KBM-7 (cell line): ENCODE data around the gene FBXO34.

Experiments used
- DNase-seq: peaks from one replicate; pipeline ENCODE4 v3.0.0-alpha.2; 2015
- in situ Hi-C: fragments of 300-500 bp; cut with MboI; formaldehyde crosslinking; loops from 2 replicates; pipeline ENCODE4 v1.14.3; 2020; ENCODE audit warnings: low sequenced_read_pairs, low pct_unique_long_range_greater_than_20kb, mixed read lengths

FBXO34 gene

GRCh38 chr14:55271572-55272298 is 514 bp downstream of the FBXO34 start:
- in situ Hi-C loops = no loop called here
- DNase-seq = peak; percentile 86

DNA sequence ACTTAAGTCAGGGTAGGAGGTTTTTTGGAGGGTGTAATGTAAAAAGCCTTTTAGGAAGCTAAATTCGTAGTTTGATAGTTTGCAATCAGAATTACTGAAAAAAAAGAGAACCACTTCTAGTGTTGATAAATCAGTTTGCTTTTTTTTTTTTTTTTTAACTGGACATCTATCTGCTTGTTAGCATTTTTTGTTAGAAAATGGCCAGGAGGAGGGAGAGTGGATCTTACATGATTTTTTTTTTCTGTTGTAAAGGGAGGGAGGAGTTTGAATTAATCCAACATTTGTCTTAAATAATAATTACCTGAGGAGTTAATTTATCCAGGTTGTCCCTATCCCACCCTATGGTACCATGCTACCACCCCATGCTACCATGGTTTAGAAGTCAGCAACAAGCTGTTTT is 1.2 kb downstream of the FBXO34 start:
- in situ Hi-C loops = no loop called here
- no peak for DNase-seq

- in situ Hi-C loops = no loop called here
- peak; percentile 23 for DNase-seq
Observed at GRCh38 chr14:55272922-55273321, 1.7 kb downstream of the FBXO34 start.

GRCh38 chr14:55274146-55274545 is 2.9 kb downstream of the FBXO34 start:
- in situ Hi-C loops = no loop called here
- DNase-seq = no peak

GRCh38 chr14:55274751-55275150 is 3.5 kb downstream of the FBXO34 start:
- DNase-seq = no peak
- in situ Hi-C loops = no loop called here

DNA sequence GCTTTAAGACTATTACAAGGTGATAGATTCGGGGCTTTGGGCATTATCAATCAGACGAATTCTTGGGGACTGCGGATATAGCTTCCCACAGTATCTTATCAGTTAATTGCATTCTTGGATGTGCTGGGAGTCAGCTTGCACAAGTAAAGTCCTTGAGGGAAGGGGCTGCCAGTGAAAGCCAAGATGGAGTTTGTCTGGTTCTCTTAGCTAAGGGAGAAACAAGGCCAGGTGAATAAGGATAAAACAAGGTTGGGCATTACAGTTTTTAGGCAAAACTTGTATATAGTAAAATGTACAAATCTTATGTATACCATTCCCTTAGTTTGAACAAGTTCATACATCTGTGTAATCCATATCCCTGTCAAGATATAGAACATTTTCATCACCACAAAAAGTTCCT is 5.5 kb downstream of the FBXO34 start:
- no peak for DNase-seq
- in situ Hi-C loops = no loop called here

GRCh38 chr14:55277972-55278740 is 6.9 kb downstream of the FBXO34 start:
- in situ Hi-C loops = no loop called here
- peak; percentile 58 for DNase-seq

GRCh38 chr14:55279384-55279783 is 8.2 kb downstream of the FBXO34 start:
- in situ Hi-C loops = no loop called here
- DNase-seq = no peak

DNA sequence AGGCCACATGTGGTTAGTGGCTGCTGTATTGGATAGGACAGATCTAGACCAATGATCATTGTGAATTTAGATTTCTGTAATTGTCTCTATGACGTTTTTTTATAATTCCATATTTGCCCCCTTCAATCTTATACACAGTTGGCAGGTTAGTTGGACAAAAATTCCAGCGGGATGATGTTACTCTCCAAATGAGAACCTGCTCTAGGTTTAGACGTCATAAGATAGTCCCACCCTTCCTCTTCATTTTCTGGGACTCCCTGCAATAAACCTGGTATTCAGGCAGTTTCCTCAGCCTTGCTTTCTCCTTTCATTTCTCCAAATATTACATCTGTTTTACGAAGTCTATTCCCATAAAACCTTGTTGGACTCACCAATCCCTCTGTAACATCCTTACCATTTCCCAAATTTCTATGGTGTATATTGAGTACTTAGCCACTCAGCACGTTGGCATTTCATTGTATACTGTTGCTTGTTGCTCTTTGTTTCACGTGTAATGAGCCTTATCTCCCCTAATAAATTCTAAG is 10.2 kb downstream of the FBXO34 start:
- in situ Hi-C loops = no loop called here
- no peak for DNase-seq

GRCh38 chr14:55285048-55285652 is 13.9 kb downstream of the FBXO34 start:
- in situ Hi-C loops = no loop called here
- no peak for DNase-seq

- in situ Hi-C loops = no loop called here
Observed at GRCh38 chr14:55288439-55288838, 17.2 kb downstream of the FBXO34 start.

DNA sequence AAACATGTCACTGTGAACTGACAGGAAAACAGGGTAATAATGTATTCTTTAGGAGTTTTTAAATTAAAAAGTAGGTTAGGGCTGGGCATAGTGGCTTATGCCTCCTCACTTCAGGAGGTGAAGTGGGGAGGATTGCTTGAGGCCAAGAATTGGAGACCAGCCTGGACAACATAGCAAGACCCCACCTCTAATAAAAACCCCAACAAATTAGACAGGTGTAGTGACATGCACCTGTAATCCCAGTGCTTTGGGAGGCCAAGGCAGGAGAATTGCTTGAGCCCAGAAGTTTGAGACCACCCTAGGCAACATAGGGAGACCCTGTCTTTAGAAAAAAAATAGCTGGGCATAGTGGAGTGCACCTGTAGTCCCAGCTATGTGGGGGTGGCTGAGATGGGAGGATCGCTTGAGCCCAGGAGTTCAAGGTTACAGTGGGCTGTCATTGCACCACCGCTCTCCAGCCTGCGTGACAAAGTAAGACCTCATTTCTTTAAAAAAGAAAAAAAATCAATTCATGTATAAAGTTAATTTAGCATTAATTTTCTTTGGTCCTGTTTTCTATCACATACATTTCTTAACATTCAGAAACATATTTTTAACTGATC is 20.4 kb downstream of the FBXO34 start:
- in situ Hi-C loops = no loop called here
- no peak for DNase-seq

More at GRCh38 chr14:55288439-55288838, 17.2 kb downstream of the FBXO34 start:
- DNase-seq = no peak

GRCh38 chr14:55294603-55295002 is 23.4 kb downstream of the FBXO34 start:
- in situ Hi-C loops = no loop called here
- no peak for DNase-seq

DNA sequence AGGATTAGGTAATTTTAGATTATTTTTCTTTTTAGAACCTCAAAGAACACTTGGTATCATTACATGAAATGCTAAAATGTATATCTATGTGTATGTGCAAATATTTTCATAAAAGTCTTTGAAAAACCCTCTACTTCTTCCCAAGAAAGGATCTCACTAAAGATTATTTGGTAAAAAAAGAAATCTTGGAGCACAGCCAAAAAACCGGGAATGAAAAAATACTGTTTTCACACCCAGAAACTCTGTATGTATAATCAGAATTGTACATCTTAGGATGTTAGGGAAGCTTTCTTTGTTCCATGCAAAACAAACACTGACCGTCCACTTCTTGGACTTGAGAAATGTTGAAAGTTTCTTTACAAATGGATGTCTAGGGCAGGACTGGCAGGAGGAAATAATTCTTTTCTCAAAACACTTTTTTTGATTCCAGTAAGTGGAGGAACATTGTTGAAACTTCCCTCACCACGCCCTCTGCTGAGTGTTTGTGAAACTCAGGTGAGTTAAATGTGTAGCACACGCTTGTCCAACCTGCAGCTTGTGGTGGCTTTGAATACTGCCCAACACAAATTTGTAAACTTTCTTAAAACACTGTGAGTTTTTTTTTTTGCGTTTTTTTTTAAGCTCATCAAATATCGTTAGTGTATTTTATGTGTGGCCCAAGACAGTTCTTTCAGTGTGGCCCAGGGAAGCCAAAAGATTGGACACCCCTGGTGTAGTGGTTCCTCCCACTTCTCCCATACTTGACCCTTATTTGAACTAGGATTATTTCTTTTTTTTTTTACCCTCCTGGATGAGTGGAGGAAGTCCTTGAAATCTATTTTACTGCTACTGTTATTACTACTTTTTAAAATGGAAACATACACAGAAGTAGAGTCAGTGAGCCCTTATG is 26.6 kb downstream of the FBXO34 start:
- no peak for DNase-seq

DNA sequence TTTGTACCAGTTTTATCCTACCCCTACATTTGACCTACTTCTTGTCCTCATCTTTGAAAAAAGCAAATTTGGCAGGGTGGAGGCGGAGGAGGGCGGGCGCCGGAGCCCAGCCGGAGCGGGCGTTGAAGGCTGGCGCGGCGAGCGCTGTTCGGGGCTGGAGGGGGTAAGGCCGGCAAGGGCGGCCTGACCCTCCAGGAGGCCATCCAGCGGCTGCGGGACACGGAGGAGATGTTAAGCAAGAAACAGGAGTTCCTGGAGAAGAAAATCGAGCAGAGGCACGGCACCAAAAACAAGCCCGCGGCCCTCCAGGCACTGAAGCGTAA is 27.2 kb downstream of the FBXO34 start:
- DNase-seq = no peak
- in situ Hi-C loops = no loop called here

More for the DNA sequence above, 26.6 kb downstream of the FBXO34 start:
- in situ Hi-C loops = no loop called here

- in situ Hi-C loops = no loop called here
- no peak for DNase-seq
Observed at GRCh38 chr14:55301437-55302121, 30.4 kb downstream of the FBXO34 start.

DNA sequence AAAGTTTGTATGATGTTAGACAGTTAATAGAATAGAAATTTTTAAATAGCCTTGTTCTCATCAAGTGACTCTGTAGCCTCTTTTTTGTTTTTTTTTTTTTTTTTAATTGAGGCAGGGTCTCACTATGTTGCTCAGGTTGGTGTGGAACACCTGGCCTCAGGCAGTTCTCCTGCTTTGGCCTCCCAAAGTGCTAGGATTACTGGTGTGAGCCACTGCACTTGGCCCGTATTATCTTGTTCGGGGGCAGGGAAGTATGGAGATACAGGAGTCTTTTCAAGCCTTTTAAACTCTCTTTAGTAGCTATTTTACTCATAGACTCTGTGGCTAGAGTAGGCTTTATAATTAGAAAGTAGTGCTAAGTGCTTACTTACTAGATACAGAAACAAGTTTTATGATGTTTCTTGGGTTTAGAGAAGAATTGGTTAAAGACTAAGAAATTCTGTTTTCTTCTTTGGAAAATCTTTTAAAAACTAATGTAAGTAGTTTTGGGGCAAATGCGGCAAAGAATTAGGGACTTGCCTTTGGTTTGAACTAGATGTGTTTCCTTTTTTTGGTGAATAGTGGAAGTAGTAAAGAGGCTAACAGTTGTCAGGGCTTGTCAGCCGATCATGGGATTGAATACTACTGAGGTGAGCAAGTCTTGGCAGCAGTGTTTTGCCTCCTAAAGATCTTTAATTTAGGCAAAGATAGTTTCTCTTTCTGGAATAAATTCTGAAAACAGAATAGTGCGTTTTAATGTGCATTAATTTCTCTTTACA is 31.3 kb downstream of the FBXO34 start:
- in situ Hi-C loops = no loop called here
- DNase-seq = peak; percentile 39

DNA sequence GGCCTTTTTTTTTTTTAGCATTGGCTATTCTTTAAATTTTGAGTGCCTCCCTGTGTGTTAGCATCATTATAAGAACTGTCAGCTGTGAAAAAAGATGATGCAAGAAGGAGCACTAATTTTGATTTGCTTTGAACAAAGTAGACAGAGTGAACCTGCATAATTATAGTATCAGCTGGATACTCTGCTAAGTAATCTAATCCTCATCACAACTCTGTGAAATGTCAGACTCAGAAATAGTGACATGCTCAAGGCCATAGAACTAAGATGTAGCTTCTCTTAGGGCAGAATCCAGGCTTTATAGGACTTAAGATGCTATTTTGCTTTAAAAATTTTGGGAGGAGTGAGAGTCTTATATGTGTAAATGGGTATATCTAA is 31.9 kb downstream of the FBXO34 start:
- no peak for DNase-seq
- in situ Hi-C loops = no loop called here
